Small intestine (tissue), 7 donors: ENCODE results near the gene KY. TPM values are rescaled to one million over a fixed set of nuclear protein-coding genes. Genes with fewer than 3 reads are reported as not detected.
"Not testable (repeated sequence)": the region's sequence is repeated elsewhere in the genome, so short reads cannot be mapped to it uniquely, and the experiment has no call there.

ENCODE experiments used
- DNase-seq, 2 donors: peaks; one replicate each; pipeline versions ENCODE4 v3.0.0 to v3.0.0-alpha.2; 2013
- FAIRE-seq: peaks from 2 replicates; lab custom pipeline; 2012; peaks lifted over from hg19 to GRCh38; lab: Jason Lieb, UNC
- H3K27ac ChIP-seq, 3 donors: one replicate each; pipeline ENCODE4 v1.5.1; 2013; ENCODE audit warnings: low read length in 2 of 3, mild to moderate bottlenecking in 2 of 3, control low read depth in 1 of 3, inconsistent platforms in 1 of 3, low read depth in 1 of 3, moderate library complexity in 1 of 3
- H3K27me3 ChIP-seq, 3 donors: one replicate each; pipeline ENCODE4 v1.6.1; 2013; ENCODE audit warnings: low read length in 3 of 3, inconsistent platforms in 1 of 3; ENCODE audit not compliant: control insufficient read depth in 3 of 3, insufficient read depth in 3 of 3
- H3K36me3 ChIP-seq, 3 donors: one replicate each; pipeline ENCODE4 v1.6.1; 2013; ENCODE audit warnings: low read length in 3 of 3, inconsistent platforms in 1 of 3, low read depth in 1 of 3, mild to moderate bottlenecking in 1 of 3, moderate library complexity in 1 of 3; ENCODE audit not compliant: control insufficient read depth in 3 of 3, insufficient read depth in 2 of 3
- H3K4me1 ChIP-seq, 3 donors: one replicate each; pipeline ENCODE4 v1.6.1; 2013; ENCODE audit warnings: low read length in 2 of 3, inconsistent platforms in 1 of 3, low read depth in 1 of 3, mild to moderate bottlenecking in 1 of 3, moderate library complexity in 1 of 3; ENCODE audit not compliant: control insufficient read depth in 3 of 3, insufficient read depth in 2 of 3
- H3K4me3 ChIP-seq, 3 donors: one replicate each; pipeline ENCODE4 v1.5.1; 2013; ENCODE audit warnings: low read length in 3 of 3, control low read depth in 1 of 3, inconsistent platforms in 1 of 3, low read depth in 1 of 3, mild to moderate bottlenecking in 1 of 3, moderate library complexity in 1 of 3
- H3K9me3 ChIP-seq, 2 donors: one replicate each; pipeline ENCODE4 v1.6.1; 2013; ENCODE audit warnings: low read depth in 1 of 2, low read length in 1 of 2; ENCODE audit not compliant: control insufficient read depth in 2 of 2, insufficient read depth in 1 of 2
- WGBS, 3 donors: extraction: QIAGEN DNeasy Blood & Tissue Kit; methylation state at CpG; one replicate each; pipeline ENCODE4 v1.1.7; 2013; 5-methylcytosine and 5-hydroxymethylcytosine counted together
- polyA plus RNA-seq, 4 donors: library from polyadenylated mRNA; stranded (reverse) in 3 of 4; unstranded in 1 of 4; fragments of 200-250 nt in 3 of 4; fragments of 120-200 nt in 1 of 4; gene quantifications; one replicate each; pipeline versions ENCODE4 v1.2.1 to v1.2.3, GENCODE V29; 2013
- donor health status: healthy with polysubstance abuse.
- donor health status: control.
- donor health status: control.
- donor health status: Bipolar disorder and iron deficiency.
- donor health status: healthy.

KY gene
- polyA plus RNA-seq, 4 donors, result 0.48 to 0.55 TPM; not detected in 2

DNA sequence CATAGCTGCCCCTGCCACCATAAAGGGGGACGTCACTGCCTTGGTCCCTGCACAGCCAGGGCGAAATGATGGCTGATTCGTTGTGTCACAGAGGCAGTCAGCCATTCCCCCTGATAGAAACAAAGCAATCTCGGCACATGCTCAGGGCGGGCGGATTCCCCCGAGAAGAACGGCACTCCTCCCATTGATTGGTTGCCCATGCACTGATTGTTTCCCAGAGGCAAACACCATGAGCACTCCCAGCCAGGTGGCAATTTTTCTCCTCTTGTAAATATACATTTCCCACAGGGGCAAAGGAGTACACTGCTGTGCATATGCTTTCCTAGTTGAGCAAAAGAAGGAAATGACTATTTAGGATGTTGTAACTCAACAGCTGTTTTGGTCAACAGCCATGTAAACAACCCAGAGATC is 56.5 kb downstream of the KY start:
- no peaks in the 10 kb centered on the region for H3K4me1 ChIP-seq
- no peaks in the 10 kb centered on the region for H3K9me3 ChIP-seq
- DNase-seq, result no peak
- H3K27me3 ChIP-seq, result peaks cover 0 to 10% (median 2%) of the 10 kb centered on the region in 3 donors
- H3K36me3 ChIP-seq, result no peaks in the 10 kb centered on the region
- no peak overlapping the region for H3K4me3 ChIP-seq
- WGBS, 3 donors, result 46 to 70% (median 56%) methylated on average over 8 of the region's 8 CpGs
- no peak overlapping the region for H3K27ac ChIP-seq
- no peak for FAIRE-seq

DNA sequence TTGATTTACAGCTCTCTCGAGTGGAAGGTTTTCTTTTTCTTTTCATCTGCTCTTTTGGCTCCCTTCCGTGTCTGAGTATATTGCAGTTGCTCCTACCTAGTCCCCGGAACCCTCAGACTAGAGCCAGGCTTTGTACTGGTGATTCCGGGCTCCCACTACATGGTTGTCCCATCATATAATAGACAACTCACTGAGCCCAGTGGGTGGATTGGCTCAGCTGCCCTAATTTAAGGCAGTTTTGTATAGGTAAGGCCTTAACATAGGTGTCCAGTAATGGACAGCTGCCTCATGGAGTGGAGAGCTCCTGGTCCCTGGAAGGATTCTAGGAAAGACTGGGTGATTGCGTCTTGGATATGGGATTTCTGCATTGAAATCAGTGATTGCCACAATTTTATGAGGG is 58.0 kb downstream of the KY start:
- Histone ChIP-seq H3K4me3 (no peak overlapping the region), H3K36me3 (no peaks in the 10 kb centered on the region), H3K9me3 (no peaks in the 10 kb centered on the region), H3K27me3 (peaks cover 0 to 10% (median 2%) of the 10 kb centered on the region in 3 donors), H3K27ac (no peak overlapping the region), H3K4me1 (no peaks in the 10 kb centered on the region)
- DNase-seq (no peak), FAIRE-seq (no peak)
- 91 to 93% (median 93%) methylated on average over 5 of the region's 5 CpGs for WGBS, 3 donors

DNA sequence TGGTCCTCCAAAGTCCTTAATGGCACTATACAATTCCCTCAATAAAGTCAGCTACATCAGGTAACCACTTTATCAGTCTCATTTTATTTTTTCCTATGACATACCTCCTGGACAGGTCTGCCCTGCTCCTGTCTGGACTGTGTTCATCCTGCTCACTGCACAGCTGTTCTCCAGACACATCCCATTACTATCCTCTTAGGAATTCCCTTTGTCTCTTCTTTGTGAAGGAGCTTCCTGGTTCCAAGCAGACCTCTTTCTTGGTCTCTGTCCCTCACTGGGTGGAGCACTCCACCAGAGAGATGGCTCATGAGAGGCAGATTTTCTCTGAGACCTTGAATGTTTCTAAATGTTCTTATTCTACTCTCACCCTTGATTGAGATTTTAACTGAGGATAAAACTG is 60.1 kb downstream of the KY start:
- FAIRE-seq (no peak), DNase-seq (no peak)
- Histone ChIP-seq H3K36me3 (no peaks in the 10 kb centered on the region), H3K27me3 (peaks cover 0 to 7% (median 0%) of the 10 kb centered on the region in 3 donors), H3K4me1 (no peaks in the 10 kb centered on the region), H3K27ac (no peak overlapping the region), H3K4me3 (no peak overlapping the region), H3K9me3 (no peaks in the 10 kb centered on the region)

DNA sequence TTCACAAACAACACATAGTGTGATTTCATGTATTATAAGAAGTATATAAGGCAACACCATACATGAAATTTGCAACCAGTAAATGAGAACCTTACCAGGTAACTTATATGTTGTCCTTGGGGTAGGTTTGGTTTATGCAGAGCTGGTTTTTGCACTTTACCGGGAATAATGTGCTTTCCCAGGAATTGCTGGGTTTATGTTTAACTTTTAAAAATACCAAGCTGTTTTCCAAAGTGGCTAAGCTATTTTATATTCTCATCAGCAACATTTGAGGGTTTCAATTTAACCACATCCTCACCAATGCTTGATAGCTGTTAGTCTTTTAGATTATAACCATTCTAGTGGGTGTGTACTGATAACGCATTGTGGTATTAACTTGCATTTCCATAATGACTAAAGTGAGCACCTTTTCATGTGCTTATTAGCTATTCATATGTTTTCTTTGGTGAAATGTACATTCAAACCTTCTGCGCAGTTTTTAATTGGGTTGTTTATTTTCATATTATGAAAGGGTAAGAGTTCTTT is 71.6 kb downstream of the KY start:
- no peak overlapping the region for H3K27ac ChIP-seq
- peaks cover 0 to 4% of the 10 kb centered on the region in 2 donors for H3K9me3 ChIP-seq
- H3K36me3 ChIP-seq, result no peaks in the 10 kb centered on the region
- peaks cover 0 to 10% (median 0%) of the 10 kb centered on the region in 3 donors for H3K4me1 ChIP-seq
- FAIRE-seq, result no peak
- WGBS, 3 donors, result 37 to 67% (median 44%) methylated on average over 3 of the region's 3 CpGs
- H3K4me3 ChIP-seq, result no peak overlapping the region
- no peaks in the 10 kb centered on the region for H3K27me3 ChIP-seq
- no peak for DNase-seq

DNA sequence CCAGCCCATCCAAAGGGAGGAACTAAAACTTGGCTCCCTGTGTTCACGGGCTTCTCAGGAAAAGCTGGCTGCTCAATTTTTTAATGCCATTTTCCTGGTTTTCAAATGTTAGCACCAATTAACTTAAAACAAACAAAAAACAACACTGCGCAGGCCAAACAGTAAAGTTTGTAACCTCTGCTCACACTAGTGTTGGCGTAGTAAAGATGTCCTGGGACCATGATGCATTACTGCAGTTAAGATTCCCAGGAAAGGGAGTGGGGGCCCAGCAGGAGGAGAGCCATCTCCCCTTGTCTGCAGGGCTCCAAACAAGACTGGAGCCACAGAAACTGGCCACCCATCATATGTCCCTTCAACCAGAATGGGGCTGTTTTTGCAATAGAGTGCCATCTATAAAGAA is 74.0 kb downstream of the KY start:
- WGBS, 3 donors, result 18 to 66% (median 50%) methylated on average over 3 of the region's 3 CpGs
- Histone ChIP-seq H3K27me3 (no peaks in the 10 kb centered on the region), H3K4me1 (peaks cover 0 to 10% (median 0%) of the 10 kb centered on the region in 3 donors), H3K4me3 (no peak overlapping the region), H3K27ac (no peak overlapping the region), H3K9me3 (peaks cover 0 to 7% of the 10 kb centered on the region in 2 donors), H3K36me3 (no peaks in the 10 kb centered on the region)
- FAIRE-seq (no peak), DNase-seq (no peak)

DNA sequence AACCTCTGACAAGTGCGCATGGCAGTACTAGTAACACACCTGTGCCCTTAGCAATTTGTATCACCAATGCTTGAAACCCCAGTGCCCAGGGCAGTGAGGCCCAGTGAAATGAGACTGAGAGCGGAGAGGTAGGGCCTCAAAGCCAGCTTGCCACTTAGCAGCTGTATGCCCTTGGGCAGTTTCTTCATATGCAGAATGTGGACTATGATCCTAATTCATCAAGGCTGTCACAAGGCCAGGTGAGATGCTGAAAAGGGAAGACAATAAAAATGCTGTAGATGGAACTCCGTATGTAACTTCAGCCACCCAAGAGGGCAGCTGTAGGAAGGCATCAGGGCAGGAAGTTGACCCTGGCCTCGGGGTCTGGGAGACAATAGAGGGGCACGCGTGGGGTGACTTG is 74.4 kb downstream of the KY start:
- FAIRE-seq (no peak), DNase-seq (peak; percentile 73 to 86)
- H3K4me1 ChIP-seq, result peaks cover 0 to 10% (median 0%) of the 10 kb centered on the region in 3 donors
- no peak overlapping the region for H3K27ac ChIP-seq
- peaks cover 0 to 7% of the 10 kb centered on the region in 2 donors for H3K9me3 ChIP-seq
- no peak overlapping the region for H3K4me3 ChIP-seq
- 26 to 54% (median 37%) methylated on average over 6 of the region's 6 CpGs for WGBS, 3 donors
- H3K27me3 ChIP-seq, result no peaks in the 10 kb centered on the region
- no peaks in the 10 kb centered on the region for H3K36me3 ChIP-seq

DNA sequence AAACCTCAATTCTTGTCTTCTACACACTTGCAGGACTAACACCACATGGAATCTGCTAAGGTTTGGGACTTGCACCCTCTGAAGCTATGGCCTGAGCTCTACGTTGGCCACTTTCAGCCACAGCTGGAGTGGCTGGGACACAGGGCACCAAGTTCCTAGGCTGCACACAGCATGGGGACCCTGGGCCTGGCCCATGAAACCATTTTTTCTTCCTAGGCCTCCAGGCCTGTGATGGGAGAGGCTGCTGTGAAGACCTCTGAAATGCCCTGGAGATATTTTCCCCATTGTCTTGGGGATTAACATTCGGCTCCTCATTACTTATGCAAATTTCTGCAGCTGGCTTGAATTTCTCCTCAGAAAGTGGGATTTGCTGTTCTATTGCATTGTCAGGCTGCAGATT is 80.9 kb downstream of the KY start:
- not testable (repeated sequence) for H3K4me3 ChIP-seq, DNase-seq, FAIRE-seq, H3K27ac ChIP-seq, H3K27me3 ChIP-seq, H3K4me1 ChIP-seq, H3K36me3 ChIP-seq
- 91 to 92% (median 92%) methylated on average over 2 of the region's 2 CpGs for WGBS, 3 donors
- H3K9me3 ChIP-seq, result peaks cover 0 to 29% of the 10 kb centered on the region in 2 donors

DNA sequence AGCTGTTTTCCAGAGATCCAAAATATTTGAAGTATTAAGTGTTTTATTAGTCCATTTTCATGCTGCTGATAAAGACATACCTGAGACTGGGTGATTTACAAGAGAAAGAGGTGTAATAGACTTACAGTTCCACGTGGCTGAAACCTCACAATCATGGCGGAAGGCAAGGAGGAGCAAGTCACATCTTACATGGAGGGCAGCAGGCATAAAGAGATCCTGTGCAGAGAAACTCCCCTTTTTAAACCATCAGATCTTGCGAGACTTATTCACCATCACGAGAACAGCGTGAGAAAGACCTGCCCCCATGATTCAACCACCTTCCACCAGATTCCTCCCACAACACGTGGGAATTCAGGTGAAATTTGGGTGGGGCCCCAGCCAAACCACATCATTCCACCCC is 82.0 kb downstream of the KY start:
- FAIRE-seq, result no peak
- H3K27ac ChIP-seq, result no peak overlapping the region
- no peak overlapping the region for H3K4me3 ChIP-seq

DNA sequence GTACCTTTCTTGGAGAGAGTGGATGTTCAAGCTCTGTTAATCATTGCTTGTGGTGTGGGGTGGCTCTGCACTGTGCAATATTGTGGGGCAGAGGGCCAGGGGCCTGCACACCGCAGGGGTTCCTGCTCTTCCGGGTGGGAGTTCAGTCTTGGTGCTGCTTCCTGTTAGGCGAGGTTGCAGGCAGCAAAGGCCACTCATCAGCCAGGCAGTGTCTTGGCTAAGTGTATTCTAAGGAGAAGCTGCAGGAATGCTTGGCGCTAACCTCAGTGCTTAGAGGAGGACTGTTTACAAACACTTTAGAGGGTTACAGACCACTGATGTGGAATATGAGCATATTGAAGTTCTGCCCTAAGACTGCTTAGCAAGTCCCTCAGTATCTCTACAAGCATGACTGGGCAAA is 83.2 kb downstream of the KY start:
- 43 to 66% (median 63%) methylated on average over 4 of the region's 4 CpGs for WGBS, 3 donors
- peaks cover 0 to 2% (median 0%) of the 10 kb centered on the region in 3 donors for H3K36me3 ChIP-seq
- H3K9me3 ChIP-seq, result peaks cover 0 to 29% of the 10 kb centered on the region in 2 donors
- no peak for FAIRE-seq
- H3K27me3 ChIP-seq, result no peaks in the 10 kb centered on the region
- no peak overlapping the region for H3K4me3 ChIP-seq
- no peak overlapping the region for H3K27ac ChIP-seq
- no peaks in the 10 kb centered on the region for H3K4me1 ChIP-seq
- no peak for DNase-seq

More for the DNA sequence above, 82.0 kb downstream of the KY start:
- Histone ChIP-seq H3K9me3 (peaks cover 0 to 29% of the 10 kb centered on the region in 2 donors), H3K4me1 (no peaks in the 10 kb centered on the region), H3K27me3 (no peaks in the 10 kb centered on the region), H3K36me3 (no peaks in the 10 kb centered on the region)
- DNase-seq, result no peak
- whole genome bisulfite sequencing, 3 donors, result 74 to 78% (median 74%) methylated on average over 6 of the region's 6 CpGs
